Loucy (cell line): ENCODE measurements around the gene ZDBF2.

ENCODE experiments used
- H2AFZ ChIP-seq: fragments of 200-600 bp; sonication (generic); 2 replicates; pipeline ENCODE4 v1.6.0; 2016; ENCODE audit warnings: antibody characterized with exemption, mild to moderate bottlenecking, low read length, moderate library complexity
- H3F3A ChIP-seq: fragments of 200-600 bp; 2 replicates; pipeline ENCODE4 v1.6.0; 2016; ENCODE audit warnings: antibody characterized with exemption, low read depth, mild to moderate bottlenecking
- H3K27me3 ChIP-seq: fragments of 200-600 bp; sonication (generic); 2 replicates; pipeline ENCODE4 v1.6.1; 2014; ENCODE audit warnings: low read length, mild to moderate bottlenecking; ENCODE audit not compliant: insufficient read depth, poor library complexity, severe bottlenecking
- H3K36me3 ChIP-seq: fragments of 200-600 bp; sonication (generic); 2 replicates; pipeline ENCODE4 v1.6.1; 2016; ENCODE audit warnings: low read length; ENCODE audit not compliant: insufficient read depth
- H3K4me1 ChIP-seq: fragments of 200-600 bp; sonication (generic); 2 replicates; pipeline ENCODE4 v1.5.1; 2014; ENCODE audit warnings: low read length, mild to moderate bottlenecking; ENCODE audit not compliant: insufficient read depth, poor library complexity, severe bottlenecking
- H3K4me2 ChIP-seq: fragments of 200-600 bp; sonication (generic); 2 replicates; pipeline ENCODE4 v1.6.0; 2014; ENCODE audit warnings: antibody characterized with exemption, low read length, low read depth, mild to moderate bottlenecking; ENCODE audit not compliant: poor library complexity, severe bottlenecking
- H3K4me3 ChIP-seq: fragments of 200-600 bp; sonication (generic); 2 replicates; pipeline ENCODE4 v1.5.1; 2014; ENCODE audit warnings: low read length, mild to moderate bottlenecking, mixed read lengths; ENCODE audit not compliant: poor library complexity, severe bottlenecking
- H3K79me2 ChIP-seq: fragments of 200-600 bp; sonication (generic); 2 replicates; pipeline ENCODE4 v1.6.1; 2014; ENCODE audit warnings: low read length; ENCODE audit not compliant: insufficient read depth
- H3K9ac ChIP-seq: fragments of 200-600 bp; sonication (generic); 2 replicates; pipeline ENCODE4 v1.6.0; 2014; ENCODE audit warnings: mild to moderate bottlenecking, low read depth, low read length, moderate library complexity; ENCODE audit not compliant: poor library complexity, severe bottlenecking
- H3K9me2 ChIP-seq: fragments of 200-600 bp; sonication (generic); replicated peaks from 2 replicates; pipeline ENCODE4 v1.6.1; 2016; ENCODE audit warnings: low read depth, low read length, mixed read lengths
- H3K9me3 ChIP-seq: fragments of 200-600 bp; sonication (generic); 2 replicates; pipeline ENCODE4 v1.6.1; 2014; ENCODE audit warnings: mild to moderate bottlenecking, antibody characterized with exemption, low read length, low read depth; ENCODE audit not compliant: insufficient read depth
- H4K20me1 ChIP-seq: fragments of 200-600 bp; sonication (generic); 2 replicates; pipeline ENCODE4 v1.6.0; 2014; ENCODE audit warnings: antibody characterized with exemption, low read length, mild to moderate bottlenecking; ENCODE audit not compliant: insufficient read depth, poor library complexity, severe bottlenecking
- CTCF ChIP-seq: fragments of 200-600 bp; sonication (generic); conservative IDR thresholded peaks from 2 replicates; pipeline ENCODE4 v1.5.1; 2014; ENCODE audit warnings: mild to moderate bottlenecking, antibody characterized with exemption, low read length
- EZH2phosphoT487 ChIP-seq: fragments of 200-600 bp; IDR thresholded peaks from 2 replicates; pipeline ENCODE4 v1.6.1; 2018; ENCODE audit warnings: antibody characterized with exemption, mild to moderate bottlenecking, moderate library complexity, borderline replicate concordance

ZDBF2 gene

DNA sequence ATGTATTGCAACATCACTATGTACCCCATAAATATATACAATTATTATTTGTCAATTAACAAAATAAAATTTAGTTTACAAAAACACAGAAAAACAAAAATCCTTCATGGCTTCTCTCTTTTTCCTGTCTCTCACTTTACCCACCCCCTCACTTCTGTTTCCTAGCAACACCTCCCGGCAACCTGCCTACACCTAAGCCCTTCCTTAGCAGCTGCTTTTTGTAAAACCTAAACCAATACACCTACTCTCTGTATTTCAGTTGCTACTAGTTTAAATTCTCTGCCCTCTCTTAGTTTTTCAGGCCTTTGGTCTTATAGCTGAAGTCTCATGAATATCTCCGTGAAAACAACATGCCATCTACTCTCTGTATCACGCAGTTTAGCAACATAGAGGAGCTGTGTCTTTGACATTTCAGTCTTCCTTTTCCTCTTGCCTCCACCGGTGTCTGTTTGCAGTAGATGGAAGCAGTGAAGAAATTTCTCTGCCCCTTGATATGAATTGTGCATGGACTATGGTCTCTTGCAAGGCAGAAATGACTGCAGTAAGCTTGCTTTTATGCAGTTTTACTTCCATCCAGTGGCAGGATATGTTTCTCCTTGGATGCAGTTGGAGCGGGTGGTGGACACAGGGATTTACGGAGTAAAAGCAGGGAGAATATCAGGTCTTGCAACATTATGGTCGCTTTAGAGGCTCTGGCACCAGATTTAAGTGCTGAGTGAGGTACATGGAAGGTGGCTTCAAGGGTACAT is 42.0 kb upstream of the ZDBF2 start:
- no peak overlapping the region for H2AFZ ChIP-seq
- TF ChIP-seq CTCF (no peak), EZH2phosphoT487 (no peak)
- H3K4me2 ChIP-seq = no peak overlapping the region
- H3K9me3 ChIP-seq = no peaks in the 10 kb centered on the region
- H3K9me2 ChIP-seq = no peaks in the 10 kb centered on the region
- no peaks in the 10 kb centered on the region for H3F3A ChIP-seq
- H3K4me1 ChIP-seq = no peaks in the 10 kb centered on the region
- H3K4me3 ChIP-seq = no peak overlapping the region
- no peaks in the 10 kb centered on the region for H3K79me2 ChIP-seq
- no peaks in the 10 kb centered on the region for H3K36me3 ChIP-seq
- H3K9ac ChIP-seq = no peak overlapping the region
- no peaks in the 10 kb centered on the region for H4K20me1 ChIP-seq
- no peaks in the 10 kb centered on the region for H3K27me3 ChIP-seq

GRCh38 chr2:206239157-206239556 is 35.3 kb upstream of the ZDBF2 start:
- TF ChIP-seq EZH2phosphoT487 (no peak), CTCF (no peak)
- no peaks in the 10 kb centered on the region for H3K9me3 ChIP-seq
- no peak overlapping the region for H3K9ac ChIP-seq
- no peak overlapping the region for H2AFZ ChIP-seq
- H3K36me3 ChIP-seq = no peaks in the 10 kb centered on the region
- no peaks in the 10 kb centered on the region for H3F3A ChIP-seq
- H3K4me1 ChIP-seq = no peaks in the 10 kb centered on the region
- H3K4me3 ChIP-seq = no peak overlapping the region
- H3K79me2 ChIP-seq = no peaks in the 10 kb centered on the region
- no peaks in the 10 kb centered on the region for H3K9me2 ChIP-seq
- no peak overlapping the region for H3K4me2 ChIP-seq
- no peaks in the 10 kb centered on the region for H3K27me3 ChIP-seq
- no peaks in the 10 kb centered on the region for H4K20me1 ChIP-seq

- Histone ChIP-seq H3K4me1 (no peaks in the 10 kb centered on the region), H3K9ac (no peak overlapping the region), H3F3A (no peaks in the 10 kb centered on the region), H3K4me2 (no peak overlapping the region), H3K79me2 (no peaks in the 10 kb centered on the region), H3K9me2 (no peaks in the 10 kb centered on the region), H3K27me3 (no peaks in the 10 kb centered on the region), H3K36me3 (no peaks in the 10 kb centered on the region), H3K9me3 (no peaks in the 10 kb centered on the region), H2AFZ (no peak overlapping the region), H3K4me3 (no peak overlapping the region), H4K20me1 (no peaks in the 10 kb centered on the region)
- no peak for TF ChIP-seq CTCF
- TF ChIP-seq EZH2phosphoT487 = no peak
Measured at GRCh38 chr2:206240327-206240726, 34.1 kb upstream of the ZDBF2 start.
